Activated T-helper 2 cell treated with anti-CD3 and anti-CD28 coated beads, Interferon-gamma antibody, Interleukin-2, Interleukin-4, amounts not matched to agents 10 μg/mL and 5 μg/mL and 100 μg/mL, durations not matched to agents 14 hours and 24 hours and 36 hours (primary cell): ENCODE measurements around the gene RIMBP2. TPM values are rescaled to one million over a fixed set of nuclear protein-coding genes. Genes with fewer than 3 reads are reported as not detected.

Source experiments
- DNase-seq: peaks from one replicate; pipeline ENCODE4 v3.0.0; 2021; ENCODE audit warnings: low spot score
- H3K27ac Mint-ChIP-seq: one replicate; pipeline ENCODE4 v1.8.0; 2021; ENCODE audit warnings: mixed read lengths
- H3K27me3 Mint-ChIP-seq: one replicate; pipeline ENCODE4 v1.8.0; 2021; ENCODE audit warnings: low read depth, mixed read lengths
- H3K36me3 Mint-ChIP-seq: one replicate; pipeline ENCODE4 v1.8.0; 2021; ENCODE audit warnings: low read depth, mixed read lengths
- H3K4me1 Mint-ChIP-seq: one replicate; pipeline ENCODE4 v1.8.0; 2021; ENCODE audit warnings: low read depth, mixed read lengths
- H3K4me3 Mint-ChIP-seq: one replicate; pipeline ENCODE4 v1.8.0; 2021; ENCODE audit warnings: low read depth, mild to moderate bottlenecking, moderate library complexity, mixed read lengths
- H3K9me3 Mint-ChIP-seq: one replicate; pipeline ENCODE4 v1.8.0; 2021; ENCODE audit warnings: mixed read lengths
- intact Hi-C: fragments of 100-400 bp; cut with micrococcal nuclease; formaldehyde crosslinking; loops from one replicate; pipeline ENCODE4 v1.15.1; 2023
- total RNA-seq: library from RNA; stranded (reverse); gene quantifications from 2 replicates; pipeline ENCODE4 v1.2.3, GENCODE V29; 2022

RIMBP2 gene
- total RNA-seq, 1 donor from 2014 or later, result not detected

DNA sequence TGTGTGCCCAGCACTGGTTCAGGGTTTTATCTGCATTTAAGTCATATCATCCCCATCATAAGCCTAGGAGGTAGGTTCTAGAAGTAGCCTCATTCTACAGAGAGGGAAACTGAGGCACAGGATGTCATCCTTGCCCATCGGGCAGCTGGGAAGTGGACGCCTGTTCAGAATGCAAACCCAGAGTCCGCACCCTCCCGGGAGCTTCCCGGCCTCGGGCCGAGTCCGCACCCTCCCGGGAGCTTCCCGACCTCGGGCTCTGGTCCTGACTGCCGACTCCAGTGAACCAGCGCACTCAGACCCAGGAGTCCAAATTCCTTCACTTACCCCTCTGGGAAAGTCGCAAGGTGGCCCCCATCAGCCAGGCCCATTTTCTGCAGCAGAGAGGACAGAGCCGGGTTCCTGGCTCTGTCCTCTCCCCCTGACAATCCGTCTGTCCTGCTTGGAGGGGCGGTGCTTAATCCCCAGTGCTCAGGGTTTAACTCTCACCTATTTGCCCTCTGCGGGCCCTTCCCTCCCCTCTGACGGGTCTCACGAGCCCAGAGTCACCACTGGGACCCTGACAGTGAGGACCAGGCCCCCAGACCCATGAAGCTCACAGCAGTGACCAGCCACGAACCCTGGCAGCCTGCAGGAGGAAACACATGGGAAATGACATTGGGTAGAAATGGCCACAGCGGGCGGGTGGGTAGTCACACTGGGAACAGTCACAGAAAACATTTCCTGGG lies 236.5 kb downstream of the RIMBP2 start:
- intact Hi-C loops, result no loop called here
- no peaks in the 10 kb centered on the region for H3K27me3 Mint-ChIP-seq
- H3K4me1 Mint-ChIP-seq, result no peaks in the 10 kb centered on the region
- no peaks in the 10 kb centered on the region for H3K36me3 Mint-ChIP-seq
- no peak overlapping the region for H3K27ac Mint-ChIP-seq
- DNase-seq, result no peak
- H3K9me3 Mint-ChIP-seq, result no peaks in the 10 kb centered on the region
- H3K4me3 Mint-ChIP-seq, result no peak overlapping the region

DNA sequence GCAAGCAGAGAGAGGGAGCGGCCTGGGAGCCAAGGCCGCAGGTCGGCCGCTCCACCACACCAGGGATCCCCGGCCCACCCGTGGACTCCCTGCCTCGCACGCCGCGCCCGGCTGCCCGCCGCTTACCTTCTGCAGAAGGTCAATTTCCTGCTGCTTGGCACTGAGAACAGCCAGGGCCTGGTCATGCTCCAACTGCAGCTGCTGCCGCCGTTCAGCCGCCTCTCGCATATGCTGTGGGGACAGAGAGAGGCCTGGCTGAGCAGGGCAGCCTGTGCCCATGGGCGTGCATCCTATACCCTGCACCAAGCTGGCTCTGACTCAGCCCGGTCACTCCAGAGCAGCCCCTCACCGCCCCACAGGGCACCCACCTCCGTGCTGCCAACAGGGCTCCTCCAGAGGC lies 237.3 kb downstream of the RIMBP2 start:
- H3K4me3 Mint-ChIP-seq, result no peak overlapping the region
- H3K9me3 Mint-ChIP-seq, result no peaks in the 10 kb centered on the region
- H3K27ac Mint-ChIP-seq, result no peak overlapping the region
- H3K36me3 Mint-ChIP-seq, result no peaks in the 10 kb centered on the region
- H3K4me1 Mint-ChIP-seq, result no peaks in the 10 kb centered on the region
- intact Hi-C loops, result no loop called here
- H3K27me3 Mint-ChIP-seq, result no peaks in the 10 kb centered on the region
- DNase-seq, result no peak

DNA sequence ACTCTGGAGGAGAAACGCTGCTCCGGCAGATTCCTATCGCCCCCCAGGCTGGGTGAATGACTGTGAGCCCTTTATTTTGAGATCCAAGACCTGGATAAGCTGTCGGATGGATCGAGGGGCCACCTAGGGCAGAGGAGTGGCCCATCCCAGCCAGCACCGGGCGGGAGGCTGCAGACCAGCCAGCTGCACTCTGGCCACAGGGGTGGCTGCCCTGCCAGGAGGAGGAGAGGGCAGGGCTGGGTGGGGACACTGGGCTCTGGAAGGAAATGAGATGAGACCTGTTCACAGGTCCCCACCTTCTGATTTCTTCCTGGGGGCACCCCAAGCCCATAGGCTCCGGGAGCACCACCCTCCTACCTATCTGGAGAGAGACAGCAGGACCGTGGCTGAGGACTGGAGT lies 238.4 kb downstream of the RIMBP2 start:
- Mint-ChIP-seq H3K36me3 (no peaks in the 10 kb centered on the region), H3K9me3 (no peaks in the 10 kb centered on the region), H3K4me3 (no peak overlapping the region), H3K27me3 (no peaks in the 10 kb centered on the region), H3K4me1 (no peaks in the 10 kb centered on the region), H3K27ac (no peak overlapping the region)
- no peak for DNase-seq
- intact Hi-C loops, result no loop called here

DNA sequence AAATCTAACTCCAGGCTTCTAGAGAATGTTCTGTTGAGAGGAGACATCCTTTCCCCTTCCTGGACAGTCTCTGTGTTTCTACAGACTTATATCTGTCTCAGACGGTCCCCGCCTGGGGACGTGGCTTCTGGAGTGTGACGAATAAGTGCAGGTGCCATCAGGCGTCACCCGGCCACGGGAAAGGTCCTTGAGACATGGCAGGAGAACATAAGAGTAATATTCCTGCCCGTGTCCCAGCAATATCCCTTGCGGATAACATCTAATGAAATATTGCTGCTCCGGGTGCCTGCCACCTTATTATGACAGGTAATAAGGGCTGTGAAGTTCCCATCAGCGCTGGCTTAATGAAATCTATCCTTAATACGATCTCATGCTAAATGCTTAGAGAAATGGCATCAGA lies 238.8 kb downstream of the RIMBP2 start:
- Mint-ChIP-seq H3K27ac (no peak overlapping the region), H3K27me3 (no peaks in the 10 kb centered on the region), H3K4me3 (no peak overlapping the region), H3K9me3 (no peaks in the 10 kb centered on the region), H3K36me3 (no peaks in the 10 kb centered on the region), H3K4me1 (no peaks in the 10 kb centered on the region)
- DNase-seq, result no peak
- intact Hi-C loops, result no loop called here

DNA sequence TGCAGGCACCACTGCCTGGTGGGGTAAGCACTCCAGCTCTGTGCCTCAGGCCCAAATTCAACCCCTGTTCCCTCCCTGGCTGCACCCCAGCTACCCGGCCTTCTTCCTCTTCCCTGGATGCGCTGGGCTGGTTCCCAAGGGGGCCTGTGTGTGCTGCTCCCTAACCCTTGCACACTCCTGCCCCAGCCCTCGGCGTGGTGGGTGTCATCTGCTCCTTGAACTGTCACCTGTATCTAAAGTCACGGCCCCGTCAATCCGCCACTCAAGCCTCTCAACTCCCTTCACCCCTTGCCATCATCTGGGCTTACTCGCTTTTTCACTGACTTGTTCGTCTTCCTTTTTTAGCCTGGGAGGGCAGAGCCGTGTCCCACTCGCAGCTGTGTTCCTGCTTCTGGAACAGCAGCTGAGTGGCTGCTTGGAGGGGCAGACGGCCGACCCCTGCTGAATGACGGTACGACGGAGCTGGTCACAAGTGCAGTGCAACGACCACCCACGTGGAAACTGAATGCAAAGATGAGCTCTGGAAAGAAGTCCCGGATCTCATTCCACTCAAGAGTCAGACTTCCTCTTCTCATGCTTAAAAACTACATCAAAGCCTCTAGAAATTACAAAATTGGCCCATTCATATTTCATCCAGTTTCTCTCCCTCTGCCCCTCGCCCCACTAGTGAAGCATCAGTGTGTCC lies 239.5 kb downstream of the RIMBP2 start:
- H3K9me3 Mint-ChIP-seq, result no peaks in the 10 kb centered on the region
- no peaks in the 10 kb centered on the region for H3K36me3 Mint-ChIP-seq
- no peaks in the 10 kb centered on the region for H3K27me3 Mint-ChIP-seq
- intact Hi-C loops, result no loop called here
- H3K4me3 Mint-ChIP-seq, result no peak overlapping the region
- no peak for DNase-seq
- H3K27ac Mint-ChIP-seq, result no peak overlapping the region
- H3K4me1 Mint-ChIP-seq, result no peaks in the 10 kb centered on the region

DNA sequence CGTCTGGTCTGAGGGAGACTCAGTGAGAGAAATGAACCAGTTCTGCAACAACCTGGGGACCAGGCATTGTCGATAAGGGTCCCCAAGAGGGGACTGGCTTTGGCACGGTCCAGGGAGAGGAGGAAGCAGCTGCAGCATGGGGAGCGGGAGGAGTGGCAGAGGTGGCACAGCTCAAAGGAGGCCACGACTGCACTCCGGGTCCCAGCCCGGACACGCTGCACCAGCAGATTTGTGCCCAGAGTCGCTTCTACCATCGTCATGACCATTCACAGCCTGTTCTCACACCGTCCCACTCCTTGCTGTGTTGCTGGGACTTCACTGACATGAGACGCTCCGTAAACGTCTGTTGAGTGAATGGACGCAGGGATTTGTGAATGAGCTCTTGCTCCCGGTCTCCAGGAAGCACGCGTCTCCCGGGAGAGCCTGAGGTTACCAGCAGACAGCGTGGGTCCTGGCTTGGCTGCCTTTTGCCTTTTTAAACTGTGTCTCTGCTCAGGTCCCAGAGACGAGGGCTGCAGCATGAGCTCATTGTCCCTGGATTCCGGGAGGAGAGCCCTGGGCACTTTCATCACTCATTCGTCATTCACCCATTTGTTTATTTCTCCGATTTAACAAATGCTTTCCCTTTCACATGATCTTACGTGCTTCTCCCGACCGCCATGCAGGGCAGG lies 241.4 kb downstream of the RIMBP2 start:
- no peaks in the 10 kb centered on the region for H3K9me3 Mint-ChIP-seq
- no peaks in the 10 kb centered on the region for H3K27me3 Mint-ChIP-seq
- no peak overlapping the region for H3K27ac Mint-ChIP-seq
- no peak overlapping the region for H3K4me3 Mint-ChIP-seq
- no peaks in the 10 kb centered on the region for H3K4me1 Mint-ChIP-seq
- H3K36me3 Mint-ChIP-seq, result no peaks in the 10 kb centered on the region
- DNase-seq, result no peak
- intact Hi-C loops, result no loop called here

DNA sequence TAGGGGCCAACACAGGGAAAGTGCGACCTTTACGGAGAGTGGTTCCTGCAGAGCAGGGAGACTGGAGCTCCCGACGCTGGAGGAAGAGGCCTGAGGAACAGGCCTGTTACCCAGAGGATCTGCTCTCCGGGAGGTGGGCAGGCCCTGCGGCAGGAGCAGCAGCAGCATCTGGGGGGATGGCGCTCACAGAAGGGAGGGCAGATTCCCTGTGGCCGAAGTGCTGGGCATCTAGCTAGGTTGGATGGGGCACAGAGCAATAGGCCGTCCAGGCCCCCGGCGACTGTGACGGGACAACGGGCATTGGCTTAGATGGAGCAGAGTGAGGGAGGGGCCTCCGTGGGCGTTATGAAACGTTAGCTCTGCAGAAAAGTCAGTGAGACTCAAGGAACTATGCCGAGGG lies 242.8 kb downstream of the RIMBP2 start:
- intact Hi-C loops, result no loop called here
- H3K4me1 Mint-ChIP-seq, result no peaks in the 10 kb centered on the region

DNA sequence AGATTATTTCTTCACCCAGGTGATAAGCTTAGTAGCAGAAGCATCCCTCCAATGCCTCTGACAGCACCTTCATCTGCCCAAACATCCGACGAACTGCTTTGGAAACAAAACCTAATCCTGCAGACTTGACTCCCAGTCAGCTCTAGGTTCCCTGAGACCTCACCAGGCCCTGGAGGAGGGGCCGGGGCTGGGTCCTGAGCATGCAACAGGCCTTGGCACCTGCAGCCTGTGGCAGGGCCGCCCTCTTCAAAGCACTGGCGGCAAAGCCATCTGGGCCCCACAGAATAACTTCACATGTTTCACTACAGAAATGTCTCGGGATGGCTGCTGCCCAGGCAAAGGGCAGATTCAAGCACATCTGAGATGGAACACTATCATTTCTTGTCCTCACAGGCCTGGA lies 245.1 kb downstream of the RIMBP2 start:
- no peaks in the 10 kb centered on the region for H3K4me1 Mint-ChIP-seq
- intact Hi-C loops, result no loop called here
- no peak overlapping the region for H3K4me3 Mint-ChIP-seq
- no peaks in the 10 kb centered on the region for H3K27me3 Mint-ChIP-seq
- no peak for DNase-seq
- H3K9me3 Mint-ChIP-seq, result peaks cover 12% of the 10 kb centered on the region
- H3K36me3 Mint-ChIP-seq, result no peaks in the 10 kb centered on the region
- no peak overlapping the region for H3K27ac Mint-ChIP-seq

More for the DNA sequence above, 242.8 kb downstream of the RIMBP2 start:
- no peaks in the 10 kb centered on the region for H3K9me3 Mint-ChIP-seq
- no peaks in the 10 kb centered on the region for H3K36me3 Mint-ChIP-seq
- no peak overlapping the region for H3K4me3 Mint-ChIP-seq
- H3K27ac Mint-ChIP-seq, result no peak overlapping the region
- no peaks in the 10 kb centered on the region for H3K27me3 Mint-ChIP-seq
- no peak for DNase-seq

DNA sequence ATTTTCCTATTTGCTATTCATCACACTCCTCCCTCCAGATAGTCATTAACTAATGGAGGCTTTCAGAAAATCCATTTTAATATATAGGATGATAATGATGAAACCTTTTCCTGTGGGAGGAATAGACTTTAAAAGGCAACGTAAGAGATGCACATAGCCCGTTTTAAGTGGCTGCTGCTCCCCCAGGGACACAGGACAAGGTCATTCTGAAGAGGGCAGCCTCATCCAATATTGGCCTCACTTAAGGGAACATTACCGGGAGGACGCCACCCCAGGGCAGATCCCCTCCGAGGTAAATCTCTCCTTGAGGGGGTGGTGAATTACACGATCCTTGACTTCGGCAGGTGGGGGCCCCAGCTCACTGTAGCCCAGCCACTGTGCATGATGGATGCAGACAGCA lies 246.5 kb downstream of the RIMBP2 start:
- Mint-ChIP-seq H3K27me3 (no peaks in the 10 kb centered on the region), H3K27ac (no peak overlapping the region), H3K36me3 (no peaks in the 10 kb centered on the region), H3K9me3 (peaks cover 12% of the 10 kb centered on the region), H3K4me3 (no peak overlapping the region), H3K4me1 (no peaks in the 10 kb centered on the region)
- no peak for DNase-seq
- intact Hi-C loops, result no loop called here

DNA sequence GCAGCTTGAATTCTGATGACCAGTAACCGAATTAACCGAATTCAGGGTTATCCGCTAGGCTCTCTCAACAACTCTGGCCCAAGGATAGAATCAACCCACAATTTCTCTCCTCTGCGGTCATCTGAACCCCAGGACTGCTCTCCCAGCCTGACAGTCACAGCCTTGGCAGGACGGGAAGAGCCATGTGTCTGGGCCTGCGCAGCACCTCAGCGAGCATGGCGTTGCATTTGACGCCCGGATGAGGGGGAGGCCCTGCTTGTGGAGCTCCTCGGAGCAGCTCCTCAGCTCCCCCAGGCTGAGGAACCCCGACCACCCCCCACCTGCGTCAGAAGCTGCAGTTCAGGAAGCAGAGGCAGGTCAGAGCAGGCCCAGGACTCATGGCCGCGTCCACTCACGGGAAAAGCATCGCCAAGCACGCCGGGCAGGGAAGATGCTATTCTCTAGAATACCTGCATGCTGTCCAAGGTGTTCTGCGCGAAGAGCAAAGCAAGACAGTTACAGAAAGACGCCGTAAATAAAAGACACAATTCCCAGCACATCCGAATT lies 247.3 kb downstream of the RIMBP2 start:
- Mint-ChIP-seq H3K4me1 (no peaks in the 10 kb centered on the region), H3K27ac (no peak overlapping the region), H3K27me3 (no peaks in the 10 kb centered on the region), H3K9me3 (peaks cover 12% of the 10 kb centered on the region), H3K36me3 (no peaks in the 10 kb centered on the region), H3K4me3 (no peak overlapping the region)
- intact Hi-C loops, result no loop called here
- DNase-seq, result no peak

DNA sequence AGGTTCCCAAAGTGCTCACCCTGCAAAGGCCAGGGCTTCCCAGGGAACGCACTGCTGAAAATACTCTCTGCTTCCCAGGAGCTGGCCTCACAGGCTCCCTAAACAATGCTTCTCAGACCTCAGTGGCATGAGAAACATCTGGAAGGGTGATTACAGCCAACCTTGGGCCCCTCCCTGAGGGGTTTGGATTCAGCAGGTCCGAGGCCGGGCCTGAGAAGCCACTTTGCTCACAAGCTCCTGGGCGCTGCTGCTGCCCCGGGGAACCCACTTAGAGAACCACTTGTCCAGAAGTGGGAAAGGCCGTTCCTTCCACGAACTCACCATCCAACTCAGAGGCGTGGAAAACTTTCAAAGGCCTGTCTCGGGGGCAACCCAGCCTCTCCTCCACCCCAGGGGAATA lies 247.9 kb downstream of the RIMBP2 start:
- intact Hi-C loops, result no loop called here
- peaks cover 12% of the 10 kb centered on the region for H3K9me3 Mint-ChIP-seq
- no peak overlapping the region for H3K27ac Mint-ChIP-seq
- H3K36me3 Mint-ChIP-seq, result no peaks in the 10 kb centered on the region
- H3K4me1 Mint-ChIP-seq, result no peaks in the 10 kb centered on the region
- no peak for DNase-seq
- no peaks in the 10 kb centered on the region for H3K27me3 Mint-ChIP-seq
- no peak overlapping the region for H3K4me3 Mint-ChIP-seq

DNA sequence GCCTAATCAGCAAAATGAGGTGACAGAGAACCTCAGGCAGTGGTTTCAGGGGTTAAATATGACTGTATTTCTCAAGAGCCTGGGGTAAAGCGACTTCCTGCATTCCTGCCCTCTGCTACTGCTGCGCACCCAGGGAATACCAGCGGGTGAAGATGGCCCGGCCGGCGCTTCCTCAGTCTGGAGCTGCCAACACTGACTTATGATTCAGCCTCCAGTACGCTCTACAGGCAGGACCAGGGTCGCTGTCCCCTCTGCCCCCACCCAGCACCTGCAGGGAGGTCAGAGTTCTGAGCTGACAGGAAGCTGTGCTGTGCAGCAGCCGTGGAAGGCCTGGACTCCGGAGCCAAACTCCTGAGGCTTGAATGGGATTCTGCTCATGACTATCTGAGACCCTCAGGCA lies 250.5 kb downstream of the RIMBP2 start:
- Mint-ChIP-seq H3K4me1 (no peaks in the 10 kb centered on the region), H3K4me3 (no peak overlapping the region), H3K27ac (no peak overlapping the region), H3K36me3 (no peaks in the 10 kb centered on the region), H3K9me3 (peaks cover 12% of the 10 kb centered on the region), H3K27me3 (no peaks in the 10 kb centered on the region)
- no peak for DNase-seq
- intact Hi-C loops, result no loop called here

DNA sequence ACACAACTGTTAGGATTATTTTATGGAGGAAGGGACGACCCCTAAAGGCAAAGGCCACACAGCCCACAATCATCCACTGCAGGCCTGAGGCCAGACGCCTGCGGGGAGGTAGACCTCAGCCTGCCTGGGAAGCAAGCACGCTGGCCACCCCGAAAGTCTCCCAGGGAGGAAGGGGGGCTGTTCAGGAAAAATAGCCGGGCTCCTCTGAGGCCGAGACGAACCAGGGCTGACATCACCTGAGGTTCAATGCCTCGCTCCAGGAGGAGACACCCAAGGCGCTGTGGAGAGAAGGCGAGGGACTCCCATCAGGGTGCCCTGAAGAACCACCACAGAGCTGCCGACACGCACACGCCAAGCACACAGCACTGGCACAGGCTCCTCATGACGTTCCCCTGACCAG lies 251.1 kb downstream of the RIMBP2 start:
- Mint-ChIP-seq H3K36me3 (no peaks in the 10 kb centered on the region), H3K4me1 (no peaks in the 10 kb centered on the region), H3K4me3 (no peak overlapping the region), H3K9me3 (peaks cover 12% of the 10 kb centered on the region), H3K27ac (no peak overlapping the region), H3K27me3 (no peaks in the 10 kb centered on the region)
- intact Hi-C loops, result no loop called here
- no peak for DNase-seq
